HUES6 (cell line): ENCODE measurements around the gene TDRD10.
"Not testable (repeated sequence)": the region's sequence is repeated elsewhere in the genome, so short reads cannot be mapped to it uniquely, and the experiment has no call there.

Experiments
- H3K27ac ChIP-seq: 2 replicates; pipeline ENCODE4 v1.7.0; 2013; ENCODE audit warnings: low read depth, mild to moderate bottlenecking, low read length, inconsistent platforms
- H3K27me3 ChIP-seq: 2 replicates; pipeline ENCODE4 v1.6.1; 2013; ENCODE audit warnings: low read length; ENCODE audit not compliant: control insufficient read depth, insufficient read depth
- H3K36me3 ChIP-seq: 2 replicates; pipeline ENCODE4 v1.6.1; 2013; ENCODE audit warnings: low read length; ENCODE audit not compliant: control insufficient read depth, insufficient read depth
- H3K4me1 ChIP-seq: 2 replicates; pipeline ENCODE4 v1.6.1; 2013; ENCODE audit warnings: low read length; ENCODE audit not compliant: control insufficient read depth, insufficient read depth
- H3K4me3 ChIP-seq: 2 replicates; pipeline ENCODE4 v1.5.1; 2013; ENCODE audit warnings: low read depth, low read length
- H3K9ac ChIP-seq: one replicate; pipeline ENCODE4 v1.6.1; 2013; ENCODE audit warnings: mild to moderate bottlenecking, low read length
- H3K9me3 ChIP-seq: 2 replicates; pipeline ENCODE4 v1.6.1; 2013; ENCODE audit warnings: low read depth, low read length; ENCODE audit not compliant: control insufficient read depth, insufficient read depth

The TDRD10 gene

GRCh38 chr1:154481053-154481452 lies 21.0 kb upstream of the TDRD10 start:
- H3K27me3 ChIP-seq = no peaks in the 10 kb centered on the region
- no peak overlapping the region for H3K4me3 ChIP-seq
- no peaks in the 10 kb centered on the region for H3K9me3 ChIP-seq
- H3K27ac ChIP-seq = no peak overlapping the region
- no peaks in the 10 kb centered on the region for H3K36me3 ChIP-seq
- no peak overlapping the region for H3K9ac ChIP-seq
- peaks cover 7% of the 10 kb centered on the region; the same call in 1 of the 2 replicates for H3K4me1 ChIP-seq

DNA sequence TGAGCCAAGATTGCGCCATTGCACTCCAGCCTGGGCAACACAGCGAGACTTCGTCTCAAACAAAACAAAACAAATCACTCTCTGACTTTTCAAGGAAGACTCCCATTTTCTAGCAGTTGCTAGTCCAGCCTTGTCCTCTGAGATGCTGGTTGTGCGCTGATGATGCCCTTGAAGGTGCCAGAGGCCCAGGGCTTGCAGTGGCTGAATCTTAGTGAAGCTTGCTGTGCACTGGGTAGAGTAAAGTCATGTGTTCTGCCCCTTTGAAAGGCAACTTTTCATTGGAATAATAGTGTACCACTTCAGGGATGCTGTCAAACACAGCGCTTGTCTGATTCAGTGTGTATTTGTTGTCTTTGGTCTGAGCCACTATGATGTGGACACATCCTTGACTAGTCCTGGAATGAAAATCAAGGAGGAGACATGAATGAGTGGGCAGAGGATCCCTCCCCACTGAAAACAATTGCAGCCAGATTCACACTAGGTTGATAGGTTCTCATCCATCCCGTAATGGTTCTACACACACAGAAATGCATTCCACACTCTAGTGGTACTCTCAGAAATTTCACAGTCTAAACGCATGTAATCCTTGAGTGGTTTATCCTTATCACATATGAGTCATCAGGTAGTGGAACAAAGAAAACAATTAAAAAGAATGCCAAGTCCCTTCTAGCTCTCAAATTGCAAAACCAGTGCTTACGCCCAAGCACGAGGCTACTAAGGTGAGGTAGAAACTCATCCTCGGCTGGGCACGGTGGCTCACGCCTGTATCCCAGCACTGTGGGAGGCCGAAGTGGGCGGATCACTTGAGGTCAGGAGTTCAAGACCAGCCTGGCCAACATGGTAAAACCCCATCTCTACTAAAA lies 17.8 kb upstream of the TDRD10 start:
- no peaks in the 10 kb centered on the region for H3K27me3 ChIP-seq
- H3K4me1 ChIP-seq = peaks cover 7% of the 10 kb centered on the region; the same call in 1 of the 2 replicates
- H3K27ac ChIP-seq = no peak overlapping the region

GRCh38 chr1:154485106-154485505 lies 16.9 kb upstream of the TDRD10 start:
- Histone ChIP-seq H3K4me3 (no peak overlapping the region), H3K36me3 (no peaks in the 10 kb centered on the region), H3K4me1 (peaks cover 8% of the 10 kb centered on the region; the same call in 1 of the 2 replicates), H3K9me3 (no peaks in the 10 kb centered on the region), H3K27ac (no peak overlapping the region), H3K27me3 (no peaks in the 10 kb centered on the region), H3K9ac (no peak overlapping the region)

More for the DNA sequence above, 17.8 kb upstream of the TDRD10 start:
- no peaks in the 10 kb centered on the region for H3K9me3 ChIP-seq
- H3K4me3 ChIP-seq = no peak overlapping the region
- no peaks in the 10 kb centered on the region for H3K36me3 ChIP-seq
- H3K9ac ChIP-seq = no peak overlapping the region

DNA sequence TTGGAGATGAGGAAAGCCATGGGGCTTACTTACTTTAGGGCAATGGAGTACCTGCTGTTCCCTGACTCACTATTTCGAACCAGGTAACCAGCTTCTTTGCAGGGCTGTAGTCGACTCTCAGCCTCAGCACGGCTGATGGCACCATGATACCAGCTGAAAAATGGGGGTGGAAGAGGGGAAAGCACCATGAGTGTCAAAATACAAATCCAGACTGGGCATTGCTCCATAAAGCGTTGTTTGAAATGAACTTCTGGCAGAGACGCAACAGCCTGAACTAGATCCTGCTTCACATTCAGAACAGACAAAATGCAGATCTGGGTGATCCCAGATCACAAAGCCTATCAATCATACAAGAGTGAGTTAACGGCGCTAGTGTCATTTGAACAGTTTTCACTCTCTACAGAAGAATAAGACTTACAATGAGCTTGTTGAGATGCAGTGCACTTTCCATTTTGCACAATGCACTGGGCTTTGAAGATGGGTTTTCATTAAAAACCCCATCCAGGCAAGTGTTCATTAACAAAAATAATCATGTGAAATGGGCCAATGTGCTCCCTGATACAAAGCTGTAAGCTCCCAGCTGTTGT lies 16.0 kb upstream of the TDRD10 start:
- Histone ChIP-seq H3K27ac (no peak overlapping the region), H3K9ac (no peak overlapping the region), H3K9me3 (no peaks in the 10 kb centered on the region), H3K4me1 (peaks cover 4% of the 10 kb centered on the region; the same call in 1 of the 2 replicates), H3K36me3 (no peaks in the 10 kb centered on the region), H3K27me3 (0 out of 2 replicates have a peak, but pooled peaks cover under 1% of the 10 kb centered on the region), H3K4me3 (no peak overlapping the region)

GRCh38 chr1:154486756-154487155 lies 15.3 kb upstream of the TDRD10 start:
- H3K9me3 ChIP-seq, H3K36me3 ChIP-seq, H3K4me3 ChIP-seq, H3K4me1 ChIP-seq, H3K9ac ChIP-seq, H3K27ac ChIP-seq, H3K27me3 ChIP-seq: not testable (repeated sequence)

- H3K36me3 ChIP-seq = no peaks in the 10 kb centered on the region
- no peaks in the 10 kb centered on the region for H3K9me3 ChIP-seq
- no peak overlapping the region for H3K9ac ChIP-seq
- H3K4me3 ChIP-seq = no peak overlapping the region
- peaks cover 9% of the 10 kb centered on the region for H3K27me3 ChIP-seq
- peaks cover 14% of the 10 kb centered on the region for H3K4me1 ChIP-seq
- H3K27ac ChIP-seq = no peak overlapping the region
These were observed 13.1 kb upstream of the TDRD10 start for GRCh38 chr1:154488922-154489321.

DNA sequence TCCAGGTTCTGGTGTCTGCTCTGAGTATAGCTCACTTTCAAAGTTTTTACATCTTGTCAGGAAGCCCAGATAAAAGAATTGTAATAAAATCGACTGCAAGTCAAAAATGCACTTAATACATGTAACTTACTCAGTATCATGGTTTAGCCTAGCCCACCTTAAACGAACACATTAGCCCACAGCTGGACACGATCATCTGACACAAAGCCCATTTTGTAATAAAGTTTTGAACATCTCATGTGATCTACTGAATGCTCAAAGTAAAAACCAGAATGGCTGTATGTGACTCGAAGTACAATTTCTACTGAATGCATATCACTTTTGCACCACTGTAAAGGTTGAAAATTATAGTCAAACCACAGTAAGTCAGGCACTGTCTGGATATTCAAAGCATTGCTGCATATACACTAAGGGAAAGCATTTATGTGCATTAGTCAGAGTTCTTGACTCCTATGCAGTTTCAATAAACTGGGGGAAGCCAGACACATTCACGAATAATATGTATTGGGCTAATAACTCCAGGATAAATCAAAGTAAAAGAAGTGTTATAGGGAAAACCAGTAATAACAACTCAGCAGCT lies 12.2 kb upstream of the TDRD10 start:
- Histone ChIP-seq H3K27me3 (peaks cover 9% of the 10 kb centered on the region), H3K4me3 (no peak overlapping the region), H3K36me3 (no peaks in the 10 kb centered on the region), H3K9me3 (no peaks in the 10 kb centered on the region), H3K4me1 (peaks cover 14% of the 10 kb centered on the region), H3K9ac (no peak overlapping the region), H3K27ac (no peak overlapping the region)

DNA sequence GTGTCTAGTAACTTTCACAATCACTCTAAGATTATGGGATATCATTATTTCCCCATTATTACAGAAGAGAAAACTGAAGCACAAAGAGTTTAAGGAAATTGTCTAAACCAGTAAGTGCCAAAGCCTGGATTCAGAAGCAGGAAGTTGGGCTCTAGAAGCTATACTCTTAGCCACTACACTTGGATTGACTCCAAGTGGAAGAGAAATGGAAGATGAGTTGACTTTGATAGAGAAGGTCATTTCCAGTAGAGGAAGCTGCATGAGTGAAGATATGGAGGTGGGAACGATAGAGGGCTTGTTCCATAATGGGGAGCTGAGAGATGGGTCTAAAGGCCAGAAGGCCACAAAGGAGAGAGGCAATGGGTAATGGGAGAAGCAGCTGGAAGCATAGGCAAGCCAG lies 11.7 kb upstream of the TDRD10 start:
- Histone ChIP-seq H3K27ac (no peak overlapping the region), H3K4me3 (no peak overlapping the region), H3K9ac (no peak overlapping the region), H3K4me1 (peaks cover 14% of the 10 kb centered on the region), H3K9me3 (no peaks in the 10 kb centered on the region), H3K36me3 (no peaks in the 10 kb centered on the region), H3K27me3 (peaks cover 9% of the 10 kb centered on the region)

DNA sequence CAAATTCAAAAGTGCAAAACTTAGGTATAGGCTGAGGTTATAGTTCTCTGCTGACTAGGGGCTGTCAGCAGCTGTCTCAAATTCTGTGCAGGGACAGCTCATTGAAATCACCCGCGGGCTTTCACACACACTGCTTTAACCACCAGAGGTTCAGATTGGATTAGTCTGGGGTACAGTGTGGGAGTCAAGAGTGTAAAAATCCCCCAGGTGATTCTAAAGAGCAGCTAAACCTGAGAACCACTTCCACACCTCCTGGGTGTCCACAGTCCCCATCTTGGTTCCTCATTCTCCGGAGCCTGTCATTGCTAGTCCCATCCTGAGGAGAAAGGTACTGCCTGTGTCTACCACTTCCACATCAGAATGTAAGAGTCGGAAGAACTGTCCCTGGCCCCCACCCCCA lies 9.9 kb upstream of the TDRD10 start:
- no peaks in the 10 kb centered on the region for H3K9me3 ChIP-seq
- H3K27ac ChIP-seq = no peak overlapping the region
- H3K4me1 ChIP-seq = peaks cover 14% of the 10 kb centered on the region
- no peaks in the 10 kb centered on the region for H3K36me3 ChIP-seq
- no peak overlapping the region for H3K9ac ChIP-seq
- H3K4me3 ChIP-seq = no peak overlapping the region
- peaks cover 9% of the 10 kb centered on the region for H3K27me3 ChIP-seq

DNA sequence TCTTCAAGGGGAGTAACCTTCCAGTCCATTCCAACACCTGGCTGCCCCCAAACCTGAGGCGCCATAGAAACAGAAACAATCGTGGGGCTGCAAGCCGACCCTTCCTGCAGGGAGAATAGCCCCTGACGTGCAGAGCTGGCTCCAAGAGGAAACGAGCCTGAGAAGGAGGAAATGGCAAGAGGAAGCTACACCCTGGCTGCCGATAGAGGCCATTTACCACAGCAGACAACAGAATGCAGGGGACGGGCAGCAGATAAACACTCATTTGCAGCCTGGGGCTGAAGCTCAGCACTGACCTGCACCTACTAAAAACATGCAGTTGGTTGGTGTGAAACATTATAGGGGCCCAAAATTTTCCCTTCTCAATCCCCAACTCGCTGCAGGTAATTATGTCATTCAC lies 8.7 kb upstream of the TDRD10 start:
- no peaks in the 10 kb centered on the region for H3K9me3 ChIP-seq
- H3K4me1 ChIP-seq = peaks cover 14% of the 10 kb centered on the region
- H3K36me3 ChIP-seq = no peaks in the 10 kb centered on the region
- no peak overlapping the region for H3K27ac ChIP-seq
- H3K4me3 ChIP-seq = no peak overlapping the region
- H3K9ac ChIP-seq = no peak overlapping the region
- peaks cover 9% of the 10 kb centered on the region for H3K27me3 ChIP-seq
